Left ventricle myocardium inferior (tissue), 1 donor: ENCODE measurements around the gene TACR1. TPM values are rescaled to one million over a fixed set of nuclear protein-coding genes. Genes with fewer than 3 reads are reported as not detected.
"Not testable (repeated sequence)": the region's sequence is repeated elsewhere in the genome, so short reads cannot be mapped to it uniquely, and the experiment has no call there.

Source experiments
- DNase-seq: peaks from one replicate; pipeline ENCODE4 v3.0.0-alpha.2; 2020
- H3K27ac ChIP-seq: fragments of 200-600 bp; replicated peaks from 2 replicates; pipeline ENCODE4 v1.8.0; 2021
- H3K27me3 ChIP-seq: fragments of 200-600 bp; 2 replicates; pipeline ENCODE4 v1.8.0; 2021; ENCODE audit warnings: low read depth
- H3K36me3 ChIP-seq: fragments of 200-600 bp; 2 replicates; pipeline ENCODE4 v1.8.0; 2021
- H3K4me1 ChIP-seq: fragments of 200-600 bp; 2 replicates; pipeline ENCODE4 v1.8.0; 2021
- H3K4me3 ChIP-seq: fragments of 200-600 bp; 2 replicates; pipeline ENCODE4 v1.8.0; 2021; ENCODE audit warnings: mild to moderate bottlenecking, moderate library complexity
- H3K9me3 ChIP-seq: fragments of 200-600 bp; replicated peaks from 2 replicates; pipeline ENCODE4 v1.8.0; 2021
- CTCF ChIP-seq: fragments of 200-600 bp; IDR thresholded peaks from 2 replicates; pipeline ENCODE4 v1.8.0; 2021; ENCODE audit warnings: antibody characterized with exemption, mild to moderate bottlenecking, borderline replicate concordance
- intact Hi-C: fragments of 100-400 bp; cut with micrococcal nuclease; formaldehyde crosslinking; loops from one replicate; pipeline ENCODE4 v1.11.0; 2022
- total RNA-seq: library from RNA; stranded (reverse); fragmentation: NEBNext Ultra II Directional; extraction: Animal tissue kit (Norgen Biotek cat#: 25700); gene quantifications from one replicate; pipeline ENCODE4 v1.2.1, GENCODE V29; 2021
- donor health status: DM: no; HTN: yes; CAD: no; lungs with severe emphysema.

Gene TACR1
- total RNA-seq, 1 donor from 2014 or later = 0.22 TPM

- no peaks in the 10 kb centered on the region for H3K27me3 ChIP-seq
- TF ChIP-seq CTCF = no peak
- H3K4me1 ChIP-seq = no peaks in the 10 kb centered on the region
- intact Hi-C loops = no loop called here
- no peaks in the 10 kb centered on the region for H3K9me3 ChIP-seq
- no peaks in the 10 kb centered on the region for H3K36me3 ChIP-seq
- H3K27ac ChIP-seq = no peak overlapping the region
- no peak for DNase-seq
- no peak overlapping the region for H3K4me3 ChIP-seq
These were observed 25.3 kb upstream of the TACR1 start for GRCh38 chr2:75224636-75225094.

GRCh38 chr2:75222527-75222926 lies 23.2 kb upstream of the TACR1 start:
- Histone ChIP-seq H3K27me3 (no peaks in the 10 kb centered on the region), H3K4me1 (no peaks in the 10 kb centered on the region), H3K4me3 (no peak overlapping the region), H3K9me3 (no peaks in the 10 kb centered on the region), H3K36me3 (no peaks in the 10 kb centered on the region), H3K27ac (no peak overlapping the region)
- intact Hi-C loops = no loop called here
- no peak for DNase-seq
- no peak for TF ChIP-seq CTCF

- no peaks in the 10 kb centered on the region for H3K27me3 ChIP-seq
- no peak overlapping the region for H3K27ac ChIP-seq
- no peaks in the 10 kb centered on the region for H3K36me3 ChIP-seq
- H3K4me1 ChIP-seq = no peaks in the 10 kb centered on the region
- intact Hi-C loops = no loop called here
- H3K4me3 ChIP-seq = no peak overlapping the region
- TF ChIP-seq CTCF = no peak
- no peak for DNase-seq
- H3K9me3 ChIP-seq = no peaks in the 10 kb centered on the region
These were observed 22.5 kb upstream of the TACR1 start for GRCh38 chr2:75221862-75222261.

GRCh38 chr2:75219213-75219612 lies 19.9 kb upstream of the TACR1 start:
- H3K9me3 ChIP-seq, H3K36me3 ChIP-seq, DNase-seq, H3K4me3 ChIP-seq, H3K27ac ChIP-seq, H3K4me1 ChIP-seq, intact Hi-C loops, H3K27me3 ChIP-seq: not testable (repeated sequence)

GRCh38 chr2:75211266-75211770 lies 12.0 kb upstream of the TACR1 start:
- no peaks in the 10 kb centered on the region for H3K36me3 ChIP-seq
- intact Hi-C loops = no loop called here
- H3K27me3 ChIP-seq = no peaks in the 10 kb centered on the region
- H3K27ac ChIP-seq = no peak overlapping the region
- no peaks in the 10 kb centered on the region for H3K9me3 ChIP-seq
- no peaks in the 10 kb centered on the region for H3K4me1 ChIP-seq
- no peak for DNase-seq
- no peak for TF ChIP-seq CTCF
- no peak overlapping the region for H3K4me3 ChIP-seq

- no peak overlapping the region for H3K27ac ChIP-seq
- H3K4me1 ChIP-seq = no peaks in the 10 kb centered on the region
- no peak for DNase-seq
- H3K9me3 ChIP-seq = no peaks in the 10 kb centered on the region
- no peaks in the 10 kb centered on the region for H3K27me3 ChIP-seq
- intact Hi-C loops = no loop called here
- no peaks in the 10 kb centered on the region for H3K36me3 ChIP-seq
- TF ChIP-seq CTCF = no peak
- no peak overlapping the region for H3K4me3 ChIP-seq
These were observed 11.1 kb upstream of the TACR1 start for GRCh38 chr2:75210409-75210808.
